ENCODE results near the gene SGCE.

GRCh38 chr7:94620703-94621118, 35.2 kb downstream of the SGCE start:
- TF ChIP-seq POLR2A (IDR thresholded peaks at IDR 0.05) (no peak), EP300 (IDR thresholded peaks at IDR 0.05) (peak in 1 of 2 donors; percentile 61)

All from tibial nerve (tissue), 3 donors.